Endodermal cell (in vitro differentiated cells): Measurements from ENCODE around the gene TNFRSF1A. TPM values are rescaled to one million over a fixed set of nuclear protein-coding genes. Genes with fewer than 3 reads are reported as not detected.

Source experiments
- DNase-seq: peaks from one replicate; pipeline ENCODE4 v3.0.0-alpha.2; 2017
- H3K27ac ChIP-seq: 2 replicates; pipeline ENCODE4 v1.5.1; 2013; ENCODE audit warnings: mild to moderate bottlenecking, low read depth, low read length, moderate library complexity
- H3K27me3 ChIP-seq: 2 replicates; pipeline ENCODE4 v1.6.1; 2013; ENCODE audit warnings: mild to moderate bottlenecking, low read length, moderate library complexity; ENCODE audit not compliant: insufficient read depth, control insufficient read depth, poor library complexity, severe bottlenecking
- H3K36me3 ChIP-seq: 2 replicates; pipeline ENCODE4 v1.7.0; 2013; ENCODE audit warnings: mild to moderate bottlenecking, low read length, moderate library complexity; ENCODE audit not compliant: control insufficient read depth, insufficient read depth
- H3K4me1 ChIP-seq: one replicate; pipeline ENCODE4 v1.7.0; 2013; ENCODE audit warnings: low read length; ENCODE audit not compliant: control insufficient read depth, insufficient read depth
- H3K4me3 ChIP-seq: 2 replicates; pipeline ENCODE4 v1.5.1; 2013; ENCODE audit warnings: mild to moderate bottlenecking, low read length, moderate library complexity
- H3K9ac ChIP-seq: 2 replicates; pipeline ENCODE4 v1.6.1; 2013; ENCODE audit warnings: mild to moderate bottlenecking, low read length, moderate library complexity; ENCODE audit not compliant: poor library complexity, severe bottlenecking; ENCODE audit errors: extremely low read depth
- H3K9me3 ChIP-seq: 2 replicates; pipeline ENCODE4 v1.6.1; 2013; ENCODE audit warnings: mild to moderate bottlenecking, low read length, moderate library complexity; ENCODE audit not compliant: control insufficient read depth
- H3K27ac Mint-ChIP-seq: 2 replicates; pipeline ENCODE4 v1.8.0; 2020; ENCODE audit warnings: mixed read lengths
- H3K27me3 Mint-ChIP-seq: 2 replicates; pipeline ENCODE4 v1.8.0; 2021; ENCODE audit warnings: mild to moderate bottlenecking, mixed read lengths; ENCODE audit not compliant: insufficient read depth
- H3K36me3 Mint-ChIP-seq: 2 replicates; pipeline ENCODE4 v1.8.0; 2020; ENCODE audit warnings: low read depth, mixed read lengths
- H3K4me1 Mint-ChIP-seq: 2 replicates; pipeline ENCODE4 v1.8.0; 2020; ENCODE audit warnings: mixed read lengths
- H3K4me3 Mint-ChIP-seq: 2 replicates; pipeline ENCODE4 v1.8.0; 2020; ENCODE audit warnings: mild to moderate bottlenecking, moderate library complexity, mixed read lengths
- H3K9me3 Mint-ChIP-seq: 2 replicates; pipeline ENCODE4 v1.8.0; 2020; ENCODE audit warnings: mild to moderate bottlenecking, mixed read lengths
- WGBS, 2 experiments: methylation state at CpG; one replicate each; pipeline versions ENCODE4 v1.1.5 to v1.1.7; 2013; ENCODE audit warnings: missing lambda C conversion rate in 2 of 2, mixed read lengths in 1 of 2; ENCODE audit not compliant: insufficient coverage in 1 of 2, insufficient read length in 1 of 2; 5-methylcytosine and 5-hydroxymethylcytosine counted together
- total RNA-seq, 2 donors: library from RNA; stranded (reverse); fragmentation: NEBNext Ultra II Directional in 1 of 2; extraction: Animal tissue kit (Norgen Biotek cat#: 25700) in 1 of 2; gene quantifications; 2 replicates in 1 of 2; 3 replicates in 1 of 2; pipeline ENCODE4 v1.2.1, GENCODE V29; 2021
- TF ChIP-seq, protein P1 (sequence below): fragments of 200-600 bp; sonication (generic); conservative IDR thresholded peaks from 2 replicates; pipeline ENCODE4 v1.5.0; 2021; ENCODE audit warnings: antibody characterized with exemption, mild to moderate bottlenecking

Gene TNFRSF1A
- total RNA-seq, 2 donors from 2014 or later: 43.2 to 86.2 TPM

DNA sequence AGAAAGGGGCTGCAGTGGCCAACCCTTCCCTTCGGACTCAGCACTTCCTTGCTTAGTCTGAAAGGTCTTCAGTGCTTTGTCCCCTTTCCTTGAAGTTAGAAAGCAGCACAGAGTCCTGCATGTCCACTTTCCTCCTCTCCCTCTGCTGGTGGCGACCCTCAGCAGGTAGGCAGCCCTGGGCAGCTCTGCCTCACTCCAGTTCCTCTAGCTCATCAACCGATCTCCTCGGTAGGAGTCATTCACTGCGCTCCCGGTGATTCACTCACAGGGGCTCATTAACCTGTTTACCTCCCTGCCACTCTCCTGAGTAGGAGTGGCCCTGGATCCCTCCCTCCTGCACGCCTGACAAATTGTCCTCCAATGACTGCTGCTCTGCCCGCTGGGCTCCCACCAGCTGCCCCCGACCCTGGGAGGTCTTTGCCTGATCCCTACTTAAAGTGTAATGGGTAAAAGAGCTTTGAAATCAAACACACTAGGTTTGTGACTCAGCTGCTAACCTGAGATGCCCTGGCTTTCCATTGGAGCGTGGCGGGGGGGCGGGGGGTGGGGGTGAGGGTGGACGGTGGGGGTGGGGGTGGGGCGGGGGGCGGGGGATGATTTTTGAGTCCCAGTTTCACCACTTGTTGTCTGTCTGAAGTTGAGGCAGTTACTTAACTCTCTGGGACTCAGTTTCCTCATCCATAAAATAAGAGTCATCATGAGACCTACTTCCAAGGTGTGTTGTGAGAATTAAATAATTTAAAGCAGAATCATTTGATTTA lies 29.3 kb upstream of the TNFRSF1A start:
- Mint-ChIP-seq H3K4me3 (peak overlapping the region; percentile 49), H3K36me3 (peaks cover 19% of the 10 kb centered on the region), H3K27ac (peak overlapping the region; percentile 97), H3K4me1 (peaks cover 56% of the 10 kb centered on the region), H3K9me3 (no peaks in the 10 kb centered on the region), H3K27me3 (peaks cover 10% of the 10 kb centered on the region)
- H3K4me1 ChIP-seq: peaks cover 25% of the 10 kb centered on the region
- H3K9me3 ChIP-seq: no peaks in the 10 kb centered on the region
- DNase-seq: peak; percentile 100
- 5 to 7% methylated on average over 6 to 9 of the region's 15 CpGs for WGBS, 2 experiments
- H3K36me3 ChIP-seq: no peaks in the 10 kb centered on the region
- H3K27me3 ChIP-seq: no peaks in the 10 kb centered on the region
- TF ChIP-seq, protein P1, sequence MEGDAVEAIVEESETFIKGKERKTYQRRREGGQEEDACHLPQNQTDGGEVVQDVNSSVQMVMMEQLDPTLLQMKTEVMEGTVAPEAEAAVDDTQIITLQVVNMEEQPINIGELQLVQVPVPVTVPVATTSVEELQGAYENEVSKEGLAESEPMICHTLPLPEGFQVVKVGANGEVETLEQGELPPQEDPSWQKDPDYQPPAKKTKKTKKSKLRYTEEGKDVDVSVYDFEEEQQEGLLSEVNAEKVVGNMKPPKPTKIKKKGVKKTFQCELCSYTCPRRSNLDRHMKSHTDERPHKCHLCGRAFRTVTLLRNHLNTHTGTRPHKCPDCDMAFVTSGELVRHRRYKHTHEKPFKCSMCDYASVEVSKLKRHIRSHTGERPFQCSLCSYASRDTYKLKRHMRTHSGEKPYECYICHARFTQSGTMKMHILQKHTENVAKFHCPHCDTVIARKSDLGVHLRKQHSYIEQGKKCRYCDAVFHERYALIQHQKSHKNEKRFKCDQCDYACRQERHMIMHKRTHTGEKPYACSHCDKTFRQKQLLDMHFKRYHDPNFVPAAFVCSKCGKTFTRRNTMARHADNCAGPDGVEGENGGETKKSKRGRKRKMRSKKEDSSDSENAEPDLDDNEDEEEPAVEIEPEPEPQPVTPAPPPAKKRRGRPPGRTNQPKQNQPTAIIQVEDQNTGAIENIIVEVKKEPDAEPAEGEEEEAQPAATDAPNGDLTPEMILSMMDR: peak; percentile 87
- H3K9ac ChIP-seq: peak overlapping the region; percentile 9
- H3K4me3 ChIP-seq: peak overlapping the region; percentile 25
- H3K27ac ChIP-seq: no peak overlapping the region

DNA sequence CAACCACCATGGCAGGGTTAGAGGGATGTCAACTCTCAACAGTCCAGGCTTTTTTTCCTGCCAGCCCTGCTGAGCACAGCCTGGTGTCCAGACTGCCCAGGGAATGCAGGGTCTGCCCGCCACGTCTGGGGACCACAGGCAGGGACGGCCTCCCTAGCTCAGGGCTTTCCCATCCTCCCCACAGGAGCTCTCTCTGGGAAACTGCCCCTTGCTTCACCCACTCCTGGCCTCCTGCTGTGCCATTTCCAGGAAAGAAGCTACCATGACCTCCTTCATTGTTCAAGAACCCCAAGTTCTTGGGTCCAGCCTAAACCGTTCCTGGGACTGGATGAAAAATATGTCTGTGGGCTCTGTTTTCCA lies 28.7 kb upstream of the TNFRSF1A start:
- H3K9me3 ChIP-seq: no peaks in the 10 kb centered on the region
- H3K36me3 Mint-ChIP-seq: peaks cover 24% of the 10 kb centered on the region
- H3K36me3 ChIP-seq: no peaks in the 10 kb centered on the region
- peak; percentile 69 for DNase-seq
- H3K27ac Mint-ChIP-seq: peak overlapping the region; percentile 97
- peak overlapping the region; percentile 25 for H3K4me3 ChIP-seq
- peaks cover 50% of the 10 kb centered on the region for H3K4me1 Mint-ChIP-seq
- no peaks in the 10 kb centered on the region for H3K27me3 ChIP-seq
- TF ChIP-seq, protein P1: no peak
- no peak overlapping the region for H3K27ac ChIP-seq
- peak overlapping the region; percentile 9 for H3K9ac ChIP-seq
- peaks cover 18% of the 10 kb centered on the region for H3K4me1 ChIP-seq
- 56 to 76% methylated on average over 1 to 4 of the region's 4 CpGs for WGBS, 2 experiments
- H3K27me3 Mint-ChIP-seq: peaks cover 10% of the 10 kb centered on the region
- no peaks in the 10 kb centered on the region for H3K9me3 Mint-ChIP-seq
- H3K4me3 Mint-ChIP-seq: peak overlapping the region; percentile 49

DNA sequence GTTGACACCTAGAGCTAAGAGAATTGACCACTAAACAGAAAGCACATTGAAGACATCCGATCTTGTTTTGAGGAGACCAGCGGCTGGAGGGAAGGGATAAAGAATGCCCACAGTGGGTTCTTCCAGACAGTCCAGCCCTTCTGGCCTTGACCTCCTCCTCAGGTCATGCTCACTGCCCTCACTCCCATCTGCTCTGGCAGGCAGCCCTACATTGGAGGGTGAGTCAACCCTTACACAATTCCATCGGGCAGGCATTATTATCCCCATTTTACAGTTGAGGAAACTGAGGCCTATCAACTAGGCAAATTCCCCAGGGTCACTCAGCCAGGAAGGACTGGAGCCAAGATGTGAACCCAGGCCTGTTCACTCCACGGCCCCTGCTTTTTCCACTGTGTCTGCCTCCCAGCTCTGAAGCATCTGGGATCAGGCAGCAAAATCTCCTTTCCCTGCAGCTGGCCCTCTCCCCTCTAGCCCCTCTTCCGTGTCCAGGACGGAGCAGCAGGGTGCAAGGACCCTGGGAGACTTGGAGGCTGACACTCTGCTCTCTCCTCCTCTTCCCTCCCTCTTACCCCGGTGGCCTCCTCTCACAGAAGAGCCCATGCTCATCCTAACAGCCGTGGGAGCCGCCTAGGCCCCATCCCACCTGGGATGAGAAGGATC lies 28.2 kb upstream of the TNFRSF1A start:
- H3K9ac ChIP-seq: no peak overlapping the region
- no peaks in the 10 kb centered on the region for H3K27me3 ChIP-seq
- WGBS, 2 experiments: 89 to 93% methylated on average over 6 to 9 of the region's 9 CpGs
- H3K36me3 ChIP-seq: no peaks in the 10 kb centered on the region
- H3K4me3 ChIP-seq: no peak overlapping the region
- Mint-ChIP-seq H3K27ac (peak overlapping the region; percentile 97), H3K27me3 (peaks cover 10% of the 10 kb centered on the region), H3K36me3 (peaks cover 28% of the 10 kb centered on the region), H3K4me3 (peak overlapping the region; percentile 49), H3K4me1 (peaks cover 45% of the 10 kb centered on the region), H3K9me3 (no peaks in the 10 kb centered on the region)
- peak; percentile 43 for DNase-seq
- H3K4me1 ChIP-seq: peaks cover 16% of the 10 kb centered on the region
- no peak overlapping the region for H3K27ac ChIP-seq
- TF ChIP-seq, protein P1: no peak
- H3K9me3 ChIP-seq: no peaks in the 10 kb centered on the region
